GM12878 (cell line): ENCODE results near the gene CDC45. TPM values are rescaled to one million over a fixed set of nuclear protein-coding genes. Genes with fewer than 3 reads are reported as not detected.

Experiments used
- ATAC-seq: fragments of 200-7000 bp; cut with Tn5 transposase; 3 replicates; pipeline ENCODE4 v1.9.1; 2020; ENCODE audit warnings: mild to moderate bottlenecking, moderate library complexity
- BruUV-seq: library from RNA; stranded (reverse); fragments of 400-500 nt; replicated peaks from 2 replicates; lab custom pipeline; 2021; lab: Mats Ljungman, UMichigan
- CTCF ChIA-PET: fragments of 300-600 bp; sonication (Branson Sonifier 250); formaldehyde crosslinking; extraction: SDS; loops from one replicate; lab custom pipeline; 2021; ENCODE audit warnings: inconsistent platforms; lab: Yijun Ruan, JAX
- POLR2A ChIA-PET: fragments of 350-600 bp; formaldehyde crosslinking; extraction: SDS; loops from one replicate; lab custom pipeline; 2021; ENCODE audit warnings: inconsistent platforms; lab: Charles Lee
- RAD21 ChIA-PET: fragments of 300-600 bp; sonication (Branson Sonifier 250); formaldehyde crosslinking; loops from one replicate; lab custom pipeline; 2023; ENCODE audit warnings: antibody characterized with exemption; ENCODE audit not compliant: unreplicated experiment; lab: Charles Lee
- SMC1A ChIA-PET: fragments of 300-600 bp; sonication (Branson Sonifier 250); formaldehyde crosslinking; loops from one replicate; lab custom pipeline; 2023; ENCODE audit not compliant: unreplicated experiment, uncharacterized antibody; lab: Charles Lee
- DNase-seq: peaks from one replicate; pipeline ENCODE4 v3.0.0-alpha.2; 2011; ENCODE audit warnings: low read depth, low spot score
- FAIRE-seq: peaks from 3 replicates; lab custom pipeline; 2011; peaks lifted over from hg19 to GRCh38; lab: Jason Lieb, UNC
- H2AFZ ChIP-seq: 2 replicates; pipeline ENCODE4 v1.6.0; 2011; ENCODE audit warnings: low read depth, low read length, control low read depth; ENCODE audit not compliant: control insufficient read depth
- H3K27ac ChIP-seq: 2 replicates; pipeline ENCODE4 v1.5.1; 2011; ENCODE audit warnings: control low read depth; ENCODE audit not compliant: control insufficient read depth, insufficient read depth
- H3K27me3 ChIP-seq, 2 experiments: replicated peaks in 1 of 2; 2 replicates each; pipeline versions ENCODE4 v1.6.0 to v1.6.1; 2011; ENCODE audit warnings: low read length in 1 of 2; ENCODE audit not compliant: control insufficient read depth in 2 of 2, insufficient read depth in 2 of 2
- H3K36me3 ChIP-seq, 2 experiments: 2 replicates each; pipeline ENCODE4 v1.5.1; 2011; ENCODE audit warnings: low read length in 1 of 2; ENCODE audit not compliant: control insufficient read depth in 2 of 2, insufficient read depth in 2 of 2
- H3K4me1 ChIP-seq: 2 replicates; pipeline ENCODE4 v1.6.1; 2011; ENCODE audit warnings: mild to moderate bottlenecking, low read length, moderate library complexity, mixed read lengths; ENCODE audit not compliant: control insufficient read depth, insufficient read depth
- H3K4me2 ChIP-seq: 2 replicates; pipeline ENCODE4 v1.6.0; 2011; ENCODE audit warnings: control low read depth; ENCODE audit not compliant: control insufficient read depth, insufficient read depth
- H3K4me3 ChIP-seq: fragments of 200-600 bp; sonication (generic); 2 replicates; pipeline ENCODE4 v1.5.1; 2016
- H3K79me2 ChIP-seq: 2 replicates; pipeline ENCODE4 v1.6.0; 2011; ENCODE audit warnings: low read length; ENCODE audit not compliant: control insufficient read depth, insufficient read depth
- H3K9ac ChIP-seq: 2 replicates; pipeline ENCODE4 v1.8.0; 2011; ENCODE audit warnings: low read length, control low read depth, mixed read lengths; ENCODE audit not compliant: control insufficient read depth, insufficient read depth
- H3K9me3 ChIP-seq: replicated peaks from 3 replicates; pipeline ENCODE4 v1.5.1; 2011; ENCODE audit warnings: mild to moderate bottlenecking, low read length; ENCODE audit not compliant: control insufficient read depth, insufficient read depth
- H4K20me1 ChIP-seq: 2 replicates; pipeline ENCODE4 v1.6.0; 2011; ENCODE audit not compliant: control insufficient read depth, insufficient read depth
- WGBS: methylation state at CpG from one replicate; pipeline ENCODE4 v1.1.6; 2016; ENCODE audit warnings: low lambda C conversion rate; ENCODE audit not compliant: insufficient replicate concordance, insufficient coverage; ENCODE audit errors: missing lambda C conversion rate; 5-methylcytosine and 5-hydroxymethylcytosine counted together
- in situ Hi-C: fragments of 300-500 bp; cut with MboI; formaldehyde crosslinking; loops from 9 replicates; pipeline ENCODE4 v1.14.3; 2018; ENCODE audit warnings: mixed read lengths
- intact Hi-C: fragments of 100-400 bp; cut with micrococcal nuclease; formaldehyde crosslinking; loops from one replicate; pipeline ENCODE4 v1.14.2; 2022; ENCODE audit not compliant: unreplicated experiment
- polyA plus RNA-seq, 11 experiments: library from polyadenylated mRNA; depleted of rRNA in 4 of 11; unstranded in 6 of 11; stranded (reverse) in 5 of 11; fragments of >200 nt; fragmentation: Nextera tagmentation in 4 of 11; fragmentation: Illumina TruSeq in 1 of 11; extraction: Ambion mirVana in 4 of 11; extraction: Trizol in 1 of 11; gene quantifications; 1 replicate in 1 of 11; 2 replicates in 10 of 11; pipeline versions ENCODE4 v1.2.1 to v1.2.3, GENCODE V29; 2011 to 2016; ENCODE audit warnings: inconsistent platforms in 2 of 11, missing spikeins in 2 of 11, low read depth in 1 of 11
- total RNA-seq, 4 experiments: library from RNA; depleted of rRNA in 3 of 4; stranded (reverse); fragments of >200 nt in 3 of 4; fragmentation: Illumina TruSeq in 1 of 4; extraction: Trizol in 1 of 4; gene quantifications; 2 replicates each; pipeline versions ENCODE4 v1.2.1 to v1.2.3, GENCODE V29; 2013 to 2021
- TF ChIP-seq, protein P1 (sequence below): fragments of 450-650 bp; IDR thresholded peaks from 2 replicates; pipeline ENCODE4 v1.6.1; 2018; ENCODE audit warnings: borderline replicate concordance, mild to moderate bottlenecking; ENCODE audit not compliant: partially characterized antibody
- TF ChIP-seq, protein P2 (sequence below): fragments of 450-650 bp; IDR thresholded peaks from 2 replicates; pipeline ENCODE4 v1.6.1; 2017; ENCODE audit warnings: low read depth, mild to moderate bottlenecking, moderate library complexity

Gene CDC45
- total and polyA plus RNA-seq, 10 of the 15 experiments (the other 5 are each of a cell fraction or from before 2014, with no cell fraction given): 40.8 to 88.5 (median 54.2) TPM

DNA sequence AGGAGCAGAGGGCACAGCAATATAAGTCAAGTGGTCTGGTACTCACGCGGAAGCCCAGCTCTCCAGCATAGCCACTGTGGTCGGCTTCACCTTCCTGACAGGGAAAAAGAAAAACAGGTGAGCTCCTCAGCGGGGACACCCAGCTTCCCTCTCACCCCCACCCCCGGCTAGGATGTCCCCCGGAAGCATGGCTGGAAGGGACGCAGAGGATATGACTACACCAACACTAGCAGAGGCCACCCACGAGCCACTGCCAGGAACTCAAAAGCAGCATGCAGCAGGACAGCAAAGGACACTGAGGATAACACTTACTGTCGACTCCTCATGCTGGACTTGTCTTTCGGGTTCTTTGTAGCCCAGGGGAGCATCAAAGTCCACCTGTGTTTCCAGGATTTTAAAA, 23.2 kb upstream of the CDC45 start (continued):
- TF ChIP-seq, protein P1, sequence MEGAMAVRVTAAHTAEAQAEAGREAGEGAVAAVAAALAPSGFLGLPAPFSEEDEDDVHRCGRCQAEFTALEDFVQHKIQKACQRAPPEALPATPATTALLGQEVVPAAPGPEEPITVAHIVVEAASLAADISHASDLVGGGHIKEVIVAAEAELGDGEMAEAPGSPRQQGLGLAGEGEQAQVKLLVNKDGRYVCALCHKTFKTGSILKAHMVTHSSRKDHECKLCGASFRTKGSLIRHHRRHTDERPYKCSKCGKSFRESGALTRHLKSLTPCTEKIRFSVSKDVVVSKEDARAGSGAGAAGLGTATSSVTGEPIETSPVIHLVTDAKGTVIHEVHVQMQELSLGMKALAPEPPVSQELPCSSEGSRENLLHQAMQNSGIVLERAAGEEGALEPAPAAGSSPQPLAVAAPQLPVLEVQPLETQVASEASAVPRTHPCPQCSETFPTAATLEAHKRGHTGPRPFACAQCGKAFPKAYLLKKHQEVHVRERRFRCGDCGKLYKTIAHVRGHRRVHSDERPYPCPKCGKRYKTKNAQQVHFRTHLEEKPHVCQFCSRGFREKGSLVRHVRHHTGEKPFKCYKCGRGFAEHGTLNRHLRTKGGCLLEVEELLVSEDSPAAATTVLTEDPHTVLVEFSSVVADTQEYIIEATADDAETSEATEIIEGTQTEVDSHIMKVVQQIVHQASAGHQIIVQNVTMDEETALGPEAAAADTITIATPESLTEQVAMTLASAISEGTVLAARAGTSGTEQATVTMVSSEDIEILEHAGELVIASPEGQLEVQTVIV: no peak
- TF ChIP-seq, all 136 proteins: peak for 0

GRCh38 chr22:19457828-19458428, 21.8 kb upstream of the CDC45 start:
- in situ Hi-C loops (no loop called here), intact Hi-C loops (no loop called here)
- SMC1A ChIA-PET: no interaction called here
- H4K20me1 ChIP-seq: no peaks in the 10 kb centered on the region
- H3K9ac ChIP-seq: no peak overlapping the region
- DNase-seq (no peak), ATAC-seq (no peak), FAIRE-seq (no peak)
- H3K4me2 ChIP-seq: no peak overlapping the region
- H3K4me1 ChIP-seq: no peaks in the 10 kb centered on the region
- TF ChIP-seq, protein P2, sequence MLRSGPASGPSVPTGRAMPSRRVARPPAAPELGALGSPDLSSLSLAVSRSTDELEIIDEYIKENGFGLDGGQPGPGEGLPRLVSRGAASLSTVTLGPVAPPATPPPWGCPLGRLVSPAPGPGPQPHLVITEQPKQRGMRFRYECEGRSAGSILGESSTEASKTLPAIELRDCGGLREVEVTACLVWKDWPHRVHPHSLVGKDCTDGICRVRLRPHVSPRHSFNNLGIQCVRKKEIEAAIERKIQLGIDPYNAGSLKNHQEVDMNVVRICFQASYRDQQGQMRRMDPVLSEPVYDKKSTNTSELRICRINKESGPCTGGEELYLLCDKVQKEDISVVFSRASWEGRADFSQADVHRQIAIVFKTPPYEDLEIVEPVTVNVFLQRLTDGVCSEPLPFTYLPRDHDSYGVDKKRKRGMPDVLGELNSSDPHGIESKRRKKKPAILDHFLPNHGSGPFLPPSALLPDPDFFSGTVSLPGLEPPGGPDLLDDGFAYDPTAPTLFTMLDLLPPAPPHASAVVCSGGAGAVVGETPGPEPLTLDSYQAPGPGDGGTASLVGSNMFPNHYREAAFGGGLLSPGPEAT: no peak
- BruUV-seq: no TSS peak
- 98% methylated on average over 8 of the region's 8 CpGs for WGBS
- H3K9me3 ChIP-seq: no peaks in the 10 kb centered on the region
- CTCF ChIA-PET: interaction anchor here (1.4 to 1.7 kb wide), 2 partner anchors 20 to 275 kb away, joined by 4 to 5 read pairs; no protein-coding TSS in a partner anchor
- no peak overlapping the region for H3K27ac ChIP-seq
- no peaks in the 10 kb centered on the region for H3K27me3 ChIP-seq
- RAD21 ChIA-PET: no interaction called here
- peaks cover 28 to 34% of the 10 kb centered on the region in 2 experiments; a peak in 3 of 4 replicates for H3K36me3 ChIP-seq
- POLR2A ChIA-PET: no interaction called here
- H2AFZ ChIP-seq: no peak overlapping the region
- no peaks in the 10 kb centered on the region for H3K79me2 ChIP-seq
- no peak overlapping the region for H3K4me3 ChIP-seq
